T-helper 2 cell treated with Interferon-gamma antibody and Interleukin-4, amounts not matched to agents 100 ng/mL and 5 ng/mL, for 36 hours (primary cell): ENCODE measurements around the gene TBC1D4. TPM values are rescaled to one million over a fixed set of nuclear protein-coding genes. Genes with fewer than 3 reads are reported as not detected.
"Not testable (repeated sequence)": the region's sequence is repeated elsewhere in the genome, so short reads cannot be mapped to it uniquely, and the experiment has no call there.

ENCODE experiments used
- intact Hi-C: fragments of 100-400 bp; cut with micrococcal nuclease; formaldehyde crosslinking; loops from one replicate; pipeline ENCODE4 v1.15.1; 2023
- total RNA-seq: library from RNA; stranded (reverse); gene quantifications from 2 replicates; pipeline ENCODE4 v1.2.3, GENCODE V29; 2022

TBC1D4 gene
- total RNA-seq, 1 donor from 2014 or later = 23.3 TPM

GRCh38 chr13:75302071-75302698 lies 179.8 kb downstream of the TBC1D4 start:
- intact Hi-C loops = no loop called here

GRCh38 chr13:75299913-75300862 lies 181.8 kb downstream of the TBC1D4 start:
- intact Hi-C loops = loop anchor here (2.0 kb wide), 1 partner anchor 19 kb away; no protein-coding TSS in a partner anchor

GRCh38 chr13:75299246-75299645 lies 182.7 kb downstream of the TBC1D4 start:
- intact Hi-C loops = loop anchor here (2.0 kb wide), 1 partner anchor 20 kb away; no protein-coding TSS in a partner anchor

GRCh38 chr13:75296641-75297040 lies 185.3 kb downstream of the TBC1D4 start:
- intact Hi-C loops = loop anchor here (1.0 kb wide), 1 partner anchor 30 kb away; no protein-coding TSS in a partner anchor

- intact Hi-C loops = no loop called here
Observed at GRCh38 chr13:75295201-75295600, 186.8 kb downstream of the TBC1D4 start.

- intact Hi-C loops = loop anchor here (5.0 kb wide), 1 partner anchor 63 kb away; no protein-coding TSS in a partner anchor
Observed at GRCh38 chr13:75294110-75294509, 187.9 kb downstream of the TBC1D4 start.

GRCh38 chr13:75285310-75285709 lies 196.7 kb downstream of the TBC1D4 start:
- intact Hi-C loops = no loop called here

- intact Hi-C loops = no loop called here
Observed at GRCh38 chr13:75279834-75280369, 202.1 kb downstream of the TBC1D4 start.

- intact Hi-C loops = not testable (repeated sequence)
Observed at GRCh38 chr13:75273695-75274094, 208.3 kb downstream of the TBC1D4 start.

GRCh38 chr13:75271846-75272245 lies 210.1 kb downstream of the TBC1D4 start:
- intact Hi-C loops = no loop called here

GRCh38 chr13:75268481-75268880 lies 213.5 kb downstream of the TBC1D4 start:
- intact Hi-C loops = not testable (repeated sequence)

- intact Hi-C loops = no loop called here
Observed at GRCh38 chr13:75264611-75265010, 217.4 kb downstream of the TBC1D4 start.

GRCh38 chr13:75263741-75264407 lies 218.1 kb downstream of the TBC1D4 start:
- intact Hi-C loops = no loop called here

- intact Hi-C loops = no loop called here
Observed at GRCh38 chr13:75258159-75258782, 223.7 kb downstream of the TBC1D4 start.

GRCh38 chr13:75256922-75257321 lies 225.0 kb downstream of the TBC1D4 start:
- intact Hi-C loops = no loop called here

GRCh38 chr13:75255653-75256052 lies 226.3 kb downstream of the TBC1D4 start:
- intact Hi-C loops = no loop called here

- intact Hi-C loops = no loop called here
Observed at GRCh38 chr13:75255147-75255546, 226.8 kb downstream of the TBC1D4 start.

- intact Hi-C loops = no loop called here
Observed at GRCh38 chr13:75251188-75251587, 230.8 kb downstream of the TBC1D4 start.

GRCh38 chr13:75250526-75251178 lies 231.3 kb downstream of the TBC1D4 start:
- intact Hi-C loops = no loop called here

- intact Hi-C loops = not testable (repeated sequence)
Observed at GRCh38 chr13:75245578-75245977, 236.4 kb downstream of the TBC1D4 start.
